HG03460 (cell line): ENCODE measurements around the gene ZC3H13.

Experiments used
- ATAC-seq: cut with Tn5 transposase; IDR thresholded peaks from one replicate; pipeline ENCODE4 v1.9.1; 2021; ENCODE audit not compliant: unreplicated experiment

Gene ZC3H13

DNA sequence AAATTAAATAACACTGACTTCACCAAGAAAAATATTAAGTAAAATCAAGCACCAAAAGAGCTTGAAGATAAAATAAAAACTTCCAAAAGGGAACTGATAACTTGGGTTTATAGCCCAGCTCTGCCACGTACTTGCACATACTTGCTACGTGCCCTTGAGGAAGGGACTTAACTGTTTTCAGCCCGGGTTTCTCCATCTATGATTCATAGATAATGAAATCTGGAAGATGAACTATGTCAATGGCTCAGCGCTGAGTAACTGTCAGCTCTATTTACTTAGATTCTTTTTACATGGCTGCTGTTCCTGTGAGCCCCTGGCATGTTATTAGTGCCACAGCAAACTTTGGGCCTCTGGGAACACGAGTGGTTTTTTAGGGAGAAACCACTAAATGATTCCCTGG, 9.6 kb upstream of the ZC3H13 start:
- ATAC-seq: no peak

DNA sequence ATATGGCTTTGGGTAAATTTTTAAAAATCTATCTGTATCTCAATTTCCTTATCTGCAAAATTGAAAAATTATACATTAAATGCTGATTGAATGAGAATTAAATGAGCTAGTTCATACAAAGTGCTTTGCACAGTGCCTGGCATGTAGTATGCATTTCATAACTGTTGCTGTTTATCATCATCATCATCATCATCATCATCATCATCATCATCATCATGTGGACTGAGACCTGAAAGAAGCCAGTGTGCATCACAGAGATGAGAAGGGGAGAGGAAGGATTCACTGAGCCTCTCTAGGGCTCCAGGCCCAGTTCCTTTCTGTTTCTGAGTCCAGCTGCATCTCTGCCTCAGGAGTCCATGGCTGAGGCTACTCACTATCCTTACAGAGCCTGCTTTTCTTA, 6.9 kb upstream of the ZC3H13 start:
- no peak for ATAC-seq

DNA sequence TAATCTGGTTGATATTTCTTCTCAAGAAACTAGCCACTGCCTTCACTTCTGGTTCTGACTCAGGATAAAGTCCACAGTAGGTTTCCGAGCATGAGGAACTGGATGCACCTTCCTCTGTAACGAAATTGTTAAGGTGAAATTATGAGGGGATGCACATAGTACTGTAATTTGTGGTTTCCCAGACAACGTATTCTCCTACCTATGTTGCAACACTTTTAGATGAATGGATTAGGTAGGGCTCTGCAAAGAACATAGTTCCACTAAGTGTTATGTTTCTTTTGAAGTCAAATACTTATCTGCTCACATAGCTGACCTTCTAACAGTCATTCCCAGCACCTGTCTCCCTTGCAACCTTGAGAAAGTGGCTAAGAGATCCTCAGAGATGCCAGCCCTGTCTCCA, 5.7 kb upstream of the ZC3H13 start:
- no peak for ATAC-seq

DNA sequence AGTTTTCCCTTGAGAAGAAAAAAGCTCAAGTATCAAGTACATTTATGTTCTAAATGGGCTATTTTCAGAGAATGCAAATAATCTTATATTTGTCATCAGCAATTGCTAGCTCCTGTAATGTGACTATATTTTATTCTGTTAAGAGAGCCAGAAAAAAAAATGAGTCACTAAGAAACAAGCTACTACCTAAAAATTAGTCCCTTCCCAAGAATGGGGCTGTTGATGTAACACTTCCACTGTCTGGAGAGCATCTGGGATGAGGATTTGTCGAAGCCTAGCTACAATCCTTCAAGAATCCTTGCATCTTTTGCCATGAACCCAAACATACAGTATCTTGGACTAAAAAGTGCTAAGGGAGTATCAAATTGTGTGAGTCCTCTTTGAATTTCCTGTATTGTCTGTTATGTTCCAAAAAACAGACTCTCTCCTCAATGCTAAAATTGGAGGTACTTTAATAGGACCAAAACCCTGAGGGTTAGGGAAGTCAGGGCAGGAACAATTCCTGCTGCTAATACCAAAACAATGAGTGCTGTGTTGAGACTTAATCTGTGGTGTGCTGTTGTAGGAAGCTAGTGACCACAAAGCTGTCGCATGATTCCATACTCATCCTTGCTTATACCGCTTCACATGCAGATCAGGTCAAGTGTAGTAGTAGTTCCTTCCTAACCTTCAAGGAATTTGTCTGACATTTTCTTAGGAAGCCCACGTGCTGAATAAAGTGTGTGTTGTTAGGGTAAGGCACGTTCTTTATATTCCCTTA, 4.9 kb upstream of the ZC3H13 start:
- no peak for ATAC-seq

DNA sequence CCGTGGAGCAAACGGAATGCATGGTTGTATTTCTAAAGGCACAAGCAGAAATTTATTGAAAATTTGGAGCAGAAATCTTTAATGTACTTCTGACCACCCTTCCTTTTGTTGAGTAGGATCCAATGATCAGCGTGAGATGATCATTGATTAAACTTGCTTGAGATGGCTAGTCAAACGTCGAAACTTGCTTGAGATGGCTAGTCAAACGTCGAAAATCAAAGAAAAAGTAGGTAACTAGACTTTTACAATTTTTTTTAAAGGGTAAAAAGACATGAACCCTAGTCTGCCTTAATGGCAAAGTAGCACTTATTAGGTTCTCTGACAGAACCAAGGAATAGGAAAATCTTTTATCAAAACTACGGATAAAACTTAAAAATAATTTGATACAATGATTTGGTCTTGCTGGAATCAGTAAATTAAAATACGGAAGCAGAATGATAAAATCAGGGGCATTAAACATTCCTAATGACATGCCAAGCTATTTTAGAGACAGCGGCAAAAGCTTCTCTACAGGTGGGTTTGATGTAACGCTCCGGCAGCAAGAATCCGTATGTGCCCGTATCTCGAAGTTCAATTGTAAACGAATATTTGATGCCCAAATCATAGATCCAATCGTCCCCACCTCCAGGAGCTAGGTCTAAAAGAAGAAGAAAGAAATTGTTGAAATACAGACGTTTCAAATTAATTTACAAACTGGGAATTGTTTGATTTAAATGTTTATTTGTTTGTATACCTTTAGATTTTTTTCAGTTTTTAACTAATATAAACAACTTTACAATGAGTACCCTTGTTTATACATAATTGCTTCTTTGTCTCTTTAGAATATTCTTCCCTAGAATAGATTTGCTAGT, 841 bp upstream of the ZC3H13 start:
- ATAC-seq: no peak

DNA sequence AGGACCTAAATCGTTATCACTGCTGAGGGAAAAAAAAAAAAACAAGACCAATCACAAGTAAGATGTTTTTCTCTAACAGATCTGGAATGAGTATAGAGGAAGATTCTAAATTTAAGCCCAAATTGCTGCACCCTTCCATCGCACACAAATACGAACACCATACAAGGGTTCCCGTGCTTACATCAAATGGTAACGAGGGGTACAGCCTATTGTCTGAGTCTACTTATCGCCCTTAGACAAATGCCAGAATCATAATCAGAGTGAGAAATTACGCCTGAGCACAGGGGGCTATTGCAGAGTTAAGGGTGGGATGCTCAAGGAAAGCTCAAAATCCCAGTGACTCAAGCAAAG, 603 bp downstream of the ZC3H13 start:
- ATAC-seq: peak; percentile 11

DNA sequence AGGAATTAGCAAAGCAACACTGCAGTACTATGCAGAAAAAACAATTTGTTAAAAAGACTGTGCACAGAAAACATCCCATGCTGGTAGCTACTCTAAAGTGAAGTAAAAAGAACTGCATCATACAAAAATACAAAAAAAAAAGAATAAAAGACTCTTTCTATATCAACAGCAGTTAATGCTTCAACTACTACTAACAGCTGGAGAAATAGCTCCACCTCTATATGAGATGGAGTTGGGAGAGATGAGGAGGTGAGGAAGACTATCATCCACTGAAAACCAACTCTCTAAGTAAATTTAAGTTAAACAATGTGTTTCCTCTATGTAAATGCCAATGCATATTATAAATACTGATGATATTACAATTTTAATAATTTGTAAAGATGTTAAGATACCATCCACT, 1.8 kb downstream of the ZC3H13 start:
- no peak for ATAC-seq

DNA sequence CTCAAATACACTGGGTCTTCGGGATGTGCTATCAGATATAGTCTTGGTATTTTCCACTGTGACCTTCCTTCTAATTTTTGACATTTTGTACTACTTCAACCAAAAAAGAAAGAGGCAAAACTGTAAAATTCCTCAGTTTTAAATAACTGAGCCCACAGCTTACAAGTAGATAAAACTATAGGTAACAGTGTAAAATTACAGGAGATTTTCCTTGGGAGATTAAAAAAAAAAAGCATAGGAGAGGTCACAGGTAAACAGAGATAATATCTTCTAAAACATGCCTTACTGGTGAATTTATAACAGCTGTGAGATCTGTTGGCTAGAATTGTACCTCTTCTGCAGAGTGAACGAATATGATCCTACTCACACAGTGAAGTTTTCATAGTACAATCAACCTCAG, 7.1 kb downstream of the ZC3H13 start:
- ATAC-seq: no peak

DNA sequence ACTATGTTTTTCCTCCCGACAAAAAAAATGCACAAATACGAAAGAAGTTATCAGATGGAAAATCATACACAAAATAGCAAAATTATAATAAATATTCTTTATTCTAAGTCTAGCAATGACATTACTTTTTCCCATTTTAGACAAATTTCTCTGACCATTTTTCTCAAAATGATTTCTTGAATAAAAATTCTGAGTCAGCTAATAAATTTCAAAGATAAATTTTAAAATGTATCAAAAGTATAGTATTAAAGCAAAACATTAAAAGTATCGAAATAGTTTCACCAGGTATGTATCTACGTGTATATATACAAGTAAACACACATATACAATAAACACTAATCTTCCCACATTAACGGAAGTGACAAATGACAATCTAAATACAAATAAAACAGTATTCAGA, 8.9 kb downstream of the ZC3H13 start:
- no peak for ATAC-seq

DNA sequence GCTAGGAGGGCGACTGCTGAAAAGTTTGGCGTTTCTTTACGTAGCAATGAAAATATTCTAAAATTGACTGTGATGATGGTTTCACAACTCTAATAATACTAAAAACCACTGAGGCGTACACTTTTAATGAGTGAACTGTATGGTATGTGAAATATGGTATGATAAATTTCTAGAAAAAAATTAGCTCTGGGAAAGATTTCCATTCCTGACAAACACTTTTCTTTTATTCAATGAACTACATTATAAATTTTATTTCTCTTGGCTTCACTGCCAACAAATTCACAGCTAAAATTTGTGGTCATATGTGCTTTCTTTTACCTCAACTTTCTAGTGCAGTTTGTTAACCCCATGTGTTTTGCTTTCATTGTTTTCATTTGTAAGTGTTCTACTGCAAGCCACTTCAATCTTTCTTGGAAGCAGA, 11.1 kb downstream of the ZC3H13 start:
- ATAC-seq: no peak

DNA sequence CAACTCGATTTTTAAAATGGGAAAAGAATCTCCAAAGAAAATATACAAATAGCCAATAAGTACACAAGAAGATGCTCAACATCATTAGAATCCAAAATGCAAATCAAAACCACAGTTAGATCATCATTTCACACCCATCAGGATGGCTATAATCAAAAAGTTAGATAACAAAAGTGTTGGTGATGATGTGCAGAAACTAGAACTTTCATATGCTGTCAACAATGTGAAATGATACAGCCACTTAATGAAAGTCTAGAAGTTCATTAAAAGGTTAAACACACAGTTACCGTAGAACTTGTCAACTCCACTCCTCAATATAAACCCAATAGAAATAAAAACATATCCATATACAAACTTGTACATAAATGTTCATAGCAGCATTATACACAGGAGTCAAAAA, 11.8 kb downstream of the ZC3H13 start:
- no peak for ATAC-seq

DNA sequence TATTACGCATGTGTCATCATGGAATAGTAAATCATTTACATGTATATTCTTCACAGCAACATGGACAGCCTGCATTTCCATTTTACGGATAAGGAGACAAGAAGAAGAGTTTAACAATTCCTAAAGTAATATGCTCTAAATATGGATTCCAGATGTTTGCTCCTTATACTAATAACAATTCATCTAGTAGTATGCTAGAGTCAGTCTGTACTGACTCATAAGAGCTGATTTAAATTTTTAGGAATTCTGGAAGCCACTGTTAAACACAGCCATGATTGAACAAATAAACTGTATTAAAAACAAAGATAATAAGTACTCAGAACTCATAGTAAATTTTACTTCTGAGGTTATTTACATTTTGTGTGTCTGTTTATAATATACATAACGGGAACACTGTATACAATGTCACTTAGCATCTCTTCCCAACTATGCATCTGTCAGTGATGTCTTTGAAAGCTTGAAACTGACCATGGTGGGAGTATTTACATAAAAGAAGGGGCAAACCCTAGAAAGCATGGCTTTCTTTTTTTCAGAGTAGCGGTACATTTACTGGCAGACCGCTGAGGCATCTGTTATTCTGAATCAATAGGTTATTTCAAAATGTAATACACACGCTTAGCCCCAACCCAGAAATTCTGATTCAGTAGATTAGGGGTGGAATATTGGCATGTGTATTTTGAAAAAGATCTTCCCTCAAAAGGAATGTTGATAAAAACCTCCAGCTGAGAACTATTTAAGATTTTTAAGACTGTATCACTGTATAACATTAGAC, 12.9 kb downstream of the ZC3H13 start:
- ATAC-seq: no peak

DNA sequence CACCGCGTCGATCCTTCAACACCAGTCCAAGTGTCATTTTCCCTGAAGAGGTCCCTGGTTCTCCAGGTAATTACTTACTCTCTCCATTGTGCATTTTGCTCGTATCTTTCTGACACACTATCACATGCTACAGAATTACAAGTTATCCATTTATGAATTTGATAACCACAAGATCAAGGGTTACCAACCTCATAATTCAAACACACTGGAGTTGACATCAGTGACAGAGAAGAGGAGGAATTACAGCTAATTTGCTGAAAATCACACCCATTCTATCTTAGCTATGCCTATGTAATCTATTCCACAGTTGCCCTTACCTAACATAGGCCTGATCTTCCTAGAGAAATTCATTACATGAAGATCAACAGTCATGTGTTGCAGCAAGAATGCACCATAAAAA, 14.2 kb downstream of the ZC3H13 start:
- no peak for ATAC-seq

DNA sequence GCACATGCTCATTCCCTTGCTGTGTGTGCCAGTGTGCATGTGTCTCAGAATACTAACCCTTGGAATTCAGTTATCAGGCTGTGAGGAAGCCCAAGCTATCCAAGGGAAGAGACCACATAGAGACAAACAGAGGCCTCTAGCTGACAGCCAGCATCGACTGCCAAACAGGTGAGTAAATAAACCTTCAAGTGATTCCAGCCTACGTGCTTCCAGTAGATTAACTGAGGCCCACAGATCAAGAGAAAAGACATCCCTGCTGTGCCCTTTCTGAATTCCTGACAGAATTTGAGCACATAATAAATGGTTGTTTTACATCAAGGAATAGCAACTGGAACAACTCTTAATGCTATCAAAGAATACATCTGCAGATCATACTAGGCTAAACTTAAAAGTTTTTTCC, 17.5 kb downstream of the ZC3H13 start:
- ATAC-seq: no peak

DNA sequence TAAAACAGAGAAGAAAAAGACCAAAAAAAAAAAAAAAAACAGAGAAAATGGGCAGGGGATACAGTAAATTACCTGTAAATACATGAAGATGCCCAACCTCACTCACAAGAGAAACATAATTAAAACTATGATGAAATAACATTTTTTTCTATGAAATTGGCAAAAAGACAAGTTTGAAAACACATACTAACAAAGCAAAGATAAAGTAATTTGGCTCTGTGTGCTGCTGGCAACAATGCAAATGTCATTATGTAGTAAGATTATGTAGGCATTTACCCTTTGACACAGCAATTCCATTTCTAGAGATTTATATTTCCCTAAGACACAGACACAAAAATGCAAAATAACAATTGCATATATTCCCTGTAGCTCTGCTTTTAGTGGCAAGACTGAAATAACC, 20.2 kb downstream of the ZC3H13 start:
- no peak for ATAC-seq

DNA sequence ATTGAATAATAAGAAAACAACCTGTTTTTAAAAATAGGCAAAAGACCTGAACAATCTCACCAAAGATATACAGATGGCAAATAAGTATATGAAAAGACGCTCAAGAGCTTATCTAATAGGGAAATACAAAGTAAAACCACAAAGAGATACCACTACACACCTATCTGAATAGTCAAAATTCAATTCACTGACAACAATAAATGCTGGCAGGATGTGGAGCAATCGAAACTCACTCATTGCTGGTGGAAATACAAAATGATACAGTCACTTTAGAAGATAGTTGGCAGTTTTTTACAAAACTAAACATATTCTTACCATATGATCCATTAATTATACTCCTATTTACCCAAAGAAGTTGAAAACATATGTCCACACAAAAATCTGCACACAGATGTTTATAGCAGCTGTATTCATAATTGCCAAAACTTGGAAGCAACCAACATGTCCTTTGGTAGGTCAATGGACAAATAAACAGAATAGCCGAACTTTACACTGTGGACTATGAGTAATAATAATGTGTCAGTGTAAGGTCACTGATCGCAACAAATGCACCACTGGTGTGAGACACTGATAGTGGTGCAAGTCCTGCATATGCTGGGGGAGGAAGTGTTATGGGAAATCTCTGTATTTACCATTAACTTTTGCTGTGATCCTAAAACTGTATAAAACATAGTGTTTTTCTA, 20.8 kb downstream of the ZC3H13 start:
- ATAC-seq: no peak

DNA sequence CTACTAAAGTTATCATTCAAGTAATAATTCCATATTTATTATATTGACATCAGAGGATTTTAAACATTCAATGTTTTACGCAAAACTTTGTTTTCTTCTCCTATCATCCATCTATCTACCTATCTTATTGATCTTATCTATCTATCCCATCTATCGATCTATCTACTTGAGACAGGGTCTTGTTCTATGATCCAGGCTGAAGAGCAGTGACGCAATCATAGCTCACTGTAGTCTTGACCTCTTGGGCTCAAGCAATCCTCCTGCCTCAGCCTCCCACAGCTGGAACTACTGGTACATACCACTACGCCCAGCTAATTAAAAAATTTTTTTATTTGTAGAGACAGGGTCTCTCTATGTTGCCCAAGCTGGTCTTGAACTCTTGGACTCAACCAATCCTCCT, 27.4 kb downstream of the ZC3H13 start:
- no peak for ATAC-seq

DNA sequence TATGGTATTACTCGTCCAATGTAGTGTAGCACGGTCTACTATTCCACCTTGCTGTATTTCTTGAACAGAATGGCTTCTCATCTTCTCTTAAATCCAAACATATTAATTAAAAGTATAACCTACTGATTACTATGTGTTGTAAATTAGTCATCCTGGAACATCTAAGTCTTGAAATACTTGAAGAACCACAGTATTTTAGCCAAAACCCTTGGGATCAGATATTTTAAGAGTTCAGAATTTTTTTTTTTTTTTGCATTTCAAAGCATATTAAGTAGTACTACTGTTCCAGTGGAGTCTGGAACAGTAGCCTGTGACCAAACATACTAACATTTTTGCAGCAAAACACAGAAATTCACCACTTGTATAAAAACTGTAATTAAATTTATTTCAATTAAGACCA, 30.1 kb downstream of the ZC3H13 start:
- no peak for ATAC-seq

DNA sequence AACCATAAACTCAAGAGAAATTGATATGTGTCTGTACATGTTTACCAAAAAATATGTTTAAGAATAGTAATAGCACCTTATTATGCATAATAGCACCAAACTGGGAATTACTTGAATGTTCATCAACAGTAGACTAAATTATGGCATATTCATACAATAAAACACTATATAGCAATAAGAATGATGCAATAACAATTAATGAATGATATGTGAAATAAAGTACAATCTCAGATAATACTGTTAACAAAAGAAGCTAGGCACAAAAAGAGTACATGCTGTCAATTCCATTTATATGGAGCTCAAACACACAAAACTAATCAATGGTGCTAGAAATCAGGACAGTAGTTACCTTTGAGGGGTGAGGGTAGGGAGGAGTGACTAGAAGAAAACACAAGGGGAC, 36.3 kb downstream of the ZC3H13 start:
- no peak for ATAC-seq

DNA sequence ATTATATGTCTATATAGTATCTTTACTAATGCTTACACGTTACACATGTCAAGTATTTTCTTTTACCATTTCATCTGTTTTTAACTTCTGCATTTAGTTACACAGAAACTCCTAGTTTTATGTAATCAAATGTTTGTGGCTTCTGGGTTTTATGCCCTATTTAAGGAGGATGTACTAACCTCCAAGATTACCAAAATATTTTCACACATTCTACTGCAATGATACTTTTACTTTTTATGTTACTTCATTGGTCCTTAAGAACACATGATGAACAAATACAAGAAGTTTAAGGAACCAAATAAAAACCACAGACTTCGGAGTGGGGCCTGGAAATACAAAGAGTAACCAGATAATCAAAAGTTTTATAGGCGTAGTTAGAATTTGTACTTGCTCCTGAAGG, 37.2 kb downstream of the ZC3H13 start:
- ATAC-seq: no peak

DNA sequence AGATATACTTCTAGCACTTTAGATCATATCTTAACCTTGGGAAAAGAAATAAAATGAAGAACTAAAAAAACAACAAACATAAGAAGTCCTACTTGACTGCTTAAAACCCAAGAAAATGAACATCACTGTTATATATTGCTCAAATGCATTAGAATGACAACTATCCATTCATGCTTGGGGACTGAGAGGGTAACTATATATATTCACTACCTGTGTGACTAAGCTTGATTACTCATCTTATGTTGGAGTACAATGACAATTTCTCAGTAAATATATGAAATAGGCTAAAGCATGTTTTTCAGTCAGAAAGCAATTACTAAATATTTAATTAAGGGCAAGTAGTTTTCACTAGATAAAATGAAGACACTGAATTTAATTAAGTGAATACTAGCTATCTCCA, 40.1 kb downstream of the ZC3H13 start:
- no peak for ATAC-seq
